Caco-2 (cell line): ENCODE data around the gene OTOP2. TPM values are rescaled to one million over a fixed set of nuclear protein-coding genes. Genes with fewer than 3 reads are reported as not detected.
A peak's percentile ranks its signal among the peaks of the same experiment; 100 is the strongest.

Source experiments
- BruUV-seq: library from RNA; stranded (reverse); fragments of 400-500 nt; replicated peaks from 2 replicates; lab custom pipeline; 2021; lab: Mats Ljungman, UMichigan
- CTCF ChIA-PET: fragments of 300-600 bp; sonication (Branson Sonifier 250); formaldehyde crosslinking; loops from one replicate; lab custom pipeline; 2022; ENCODE audit warnings: antibody characterized with exemption; lab: Charles Lee
- POLR2A ChIA-PET: fragments of 300-600 bp; sonication (Branson Sonifier 250); formaldehyde crosslinking; loops from one replicate; lab custom pipeline; 2022; ENCODE audit warnings: antibody characterized with exemption; lab: Charles Lee
- DNase-seq, 2 experiments: peaks; one replicate each; pipeline versions ENCODE4 v3.0.0 to v3.0.0-alpha.2; 2020 to 2022
- H3K27me3 ChIP-seq: replicated peaks from 2 replicates; pipeline ENCODE4 v1.6.0; 2011; ENCODE audit warnings: low read length; ENCODE audit not compliant: control insufficient read depth, insufficient read depth
- H3K36me3 ChIP-seq: 2 replicates; pipeline ENCODE4 v1.5.1; 2011; ENCODE audit warnings: low read length; ENCODE audit not compliant: control insufficient read depth, insufficient read depth
- H3K4me1 ChIP-seq: fragments of 250-450 bp; sonication (Bioruptor Pico); 2 replicates; pipeline ENCODE4 v1.5.1; 2020; ENCODE audit warnings: mild to moderate bottlenecking
- H3K4me3 ChIP-seq: 2 replicates; pipeline ENCODE4 v1.5.1; 2011; ENCODE audit warnings: low read depth, mild to moderate bottlenecking, control low read depth, low read length
- H3K9me3 ChIP-seq: fragments of 250-450 bp; sonication (Bioruptor Pico); 2 replicates; pipeline ENCODE4 v1.5.1; 2020; ENCODE audit warnings: mild to moderate bottlenecking, moderate library complexity
- H3K27ac Mint-ChIP-seq: one replicate; pipeline ENCODE4 v1.8.0; 2022; ENCODE audit warnings: mixed read lengths; ENCODE audit not compliant: unreplicated experiment
- H3K27me3 Mint-ChIP-seq: one replicate; pipeline ENCODE4 v1.8.0; 2022; ENCODE audit warnings: mixed read lengths; ENCODE audit not compliant: insufficient read depth, unreplicated experiment
- H3K36me3 Mint-ChIP-seq: one replicate; pipeline ENCODE4 v1.8.0; 2022; ENCODE audit warnings: mild to moderate bottlenecking, mixed read lengths; ENCODE audit not compliant: insufficient read depth, unreplicated experiment
- H3K4me1 Mint-ChIP-seq: one replicate; pipeline ENCODE4 v1.8.0; 2022; ENCODE audit warnings: low read depth, mixed read lengths; ENCODE audit not compliant: unreplicated experiment
- H3K4me3 Mint-ChIP-seq: one replicate; pipeline ENCODE4 v1.8.0; 2022; ENCODE audit warnings: mild to moderate bottlenecking, moderate library complexity, mixed read lengths; ENCODE audit not compliant: unreplicated experiment
- H3K9me3 Mint-ChIP-seq: one replicate; pipeline ENCODE4 v1.8.0; 2022; ENCODE audit warnings: mixed read lengths; ENCODE audit not compliant: unreplicated experiment
- CTCF ChIP-seq, 2 experiments: fragments of 200-600 bp in 1 of 2; IDR thresholded peaks; 1 replicate in 1 of 2; 2 replicates in 1 of 2; pipeline versions ENCODE4 v1.5.1 to v1.8.0; 2011 to 2022; ENCODE audit warnings: antibody characterized with exemption in 1 of 2, control low read depth in 1 of 2, inconsistent platforms in 1 of 2, low read depth in 1 of 2, low read length in 1 of 2, mild to moderate bottlenecking in 1 of 2, moderate library complexity in 1 of 2; ENCODE audit not compliant: insufficient read depth in 1 of 2, severe bottlenecking in 1 of 2, unreplicated experiment in 1 of 2
- intact Hi-C: fragments of 100-400 bp; cut with micrococcal nuclease; formaldehyde crosslinking; loops from one replicate; pipeline ENCODE4 v1.10.0; 2022; ENCODE audit not compliant: unreplicated experiment
- total RNA-seq: library from RNA; stranded (reverse); gene quantifications from 2 replicates; pipeline ENCODE4 v1.2.3, GENCODE V29; 2022

Gene OTOP2
- total RNA-seq, 1 experiment from 2014 or later = not detected

GRCh38 chr17:74972107-74972972, 48.3 kb downstream of the OTOP2 start, which contains the start of gene HID1:
TSS of gene HID1 (minus strand) at chr17:74972759. CDS start at chr17:74972656, 103 bp downstream.
- BruUV-seq = no TSS peak
- peaks cover 28% of the 10 kb centered on the region for H3K4me1 Mint-ChIP-seq
- no peak within 1 kb of the TSS for H3K27ac Mint-ChIP-seq
- no peak for TF ChIP-seq CTCF (IDR thresholded peaks at IDR 0.05; ENCODE audit: insufficient read depth in 1 of 2, low read depth in 1 of 2, low read length in 1 of 2, severe bottlenecking in 1 of 2, unreplicated experiment in 1 of 2)
- H3K4me3 Mint-ChIP-seq = peak within 1 kb of the TSS; percentile 84
- no peaks in the 10 kb centered on the region for H3K27me3 ChIP-seq
- peaks cover 36% of the 10 kb centered on the region for H3K4me1 ChIP-seq
- H3K9me3 ChIP-seq = no peaks in the 10 kb centered on the region
- peak; percentile 75 to 87 for DNase-seq
- peaks cover 6% of the 10 kb centered on the region for H3K36me3 Mint-ChIP-seq
- no peaks in the 10 kb centered on the region for H3K9me3 Mint-ChIP-seq
- peaks cover 2% of the 10 kb centered on the region for H3K27me3 Mint-ChIP-seq
- peak within 1 kb of the TSS; percentile 90 for H3K4me3 ChIP-seq
- no peaks in the 10 kb centered on the region for H3K36me3 ChIP-seq
- ChIA-PET POLR2A (interaction anchor here (0.7 to 2.6 kb wide), 8 partner anchors 10 to 99 kb away, joined by 3 to 19 read pairs (median 4); partner anchors contain the start of genes CDR2L, FDXR and MRPL58), CTCF (interaction anchor here (0.7 to 4.7 kb wide), 8 partner anchors 10 to 99 kb away, joined by 3 to 61 read pairs (median 5); partner anchors contain the start of genes CDR2L, FDXR and MRPL58)
- intact Hi-C loops = loop anchor here (1.0 kb wide), 1 partner anchor 10 kb away; no protein-coding TSS in a partner anchor

GRCh38 chr17:74972973-74973328, 48.9 kb downstream of the OTOP2 start:
- intact Hi-C loops = loop anchor here (1.0 kb wide), 1 partner anchor 9 kb away; no protein-coding TSS in a partner anchor
- no peak for DNase-seq
- Mint-ChIP-seq H3K9me3 (no peaks in the 10 kb centered on the region), H3K36me3 (peaks cover 6% of the 10 kb centered on the region), H3K4me3 (peak overlapping the region; percentile 84), H3K27me3 (peaks cover 2% of the 10 kb centered on the region), H3K27ac (no peak overlapping the region), H3K4me1 (peaks cover 28% of the 10 kb centered on the region)
- H3K27me3 ChIP-seq = no peaks in the 10 kb centered on the region
- no peak for TF ChIP-seq CTCF (IDR thresholded peaks at IDR 0.05; ENCODE audit: insufficient read depth in 1 of 2, low read depth in 1 of 2, low read length in 1 of 2, severe bottlenecking in 1 of 2, unreplicated experiment in 1 of 2)
- peaks cover 31% of the 10 kb centered on the region for H3K4me1 ChIP-seq
- peak overlapping the region; percentile 90 for H3K4me3 ChIP-seq
- H3K36me3 ChIP-seq = no peaks in the 10 kb centered on the region
- ChIA-PET POLR2A (interaction anchor here (0.7 to 2.6 kb wide), 8 partner anchors 10 to 100 kb away, joined by 3 to 19 read pairs (median 4); partner anchors contain the start of genes CDR2L, FDXR and MRPL58), CTCF (interaction anchor here (1.0 to 4.7 kb wide), 5 partner anchors 11 to 40 kb away, joined by 4 to 61 read pairs (median 11); partner anchors contain the start of genes CDR2L and MRPL58)
- BruUV-seq = no TSS peak
- H3K9me3 ChIP-seq = no peaks in the 10 kb centered on the region

- Mint-ChIP-seq H3K27ac (no peak overlapping the region), H3K4me3 (no peak overlapping the region), H3K4me1 (peaks cover 7% of the 10 kb centered on the region), H3K27me3 (peaks cover 2% of the 10 kb centered on the region), H3K36me3 (no peaks in the 10 kb centered on the region), H3K9me3 (no peaks in the 10 kb centered on the region)
- intact Hi-C loops = no loop called here
- TF ChIP-seq CTCF (IDR thresholded peaks at IDR 0.05; ENCODE audit: insufficient read depth in 1 of 2, low read depth in 1 of 2, low read length in 1 of 2, severe bottlenecking in 1 of 2, unreplicated experiment in 1 of 2) = no peak
- Histone ChIP-seq H3K36me3 (no peaks in the 10 kb centered on the region), H3K27me3 (no peaks in the 10 kb centered on the region), H3K4me1 (peaks cover 11% of the 10 kb centered on the region), H3K9me3 (no peaks in the 10 kb centered on the region), H3K4me3 (no peak overlapping the region)
- no peak for DNase-seq
- CTCF ChIA-PET = interaction anchor here (1.0 kb wide), 1 partner anchor 14 kb away, joined by 3 read pairs; no protein-coding TSS in a partner anchor
- BruUV-seq = no TSS peak
- POLR2A ChIA-PET = interaction anchor here (1.1 kb wide), 1 partner anchor 11 kb away, joined by 3 read pairs; the partner anchor contains the start of gene CDR2L
Observed at GRCh38 chr17:74975943-74976342, 51.9 kb downstream of the OTOP2 start.
